SK-N-SH treated with all-trans-retinoic acid at 6 μM for 48 hours (cell line): ENCODE data around the gene SMOC2.

Source experiments
- ATAC-seq: fragments of 200-7000 bp; cut with Tn5 transposase; 3 replicates; pipeline ENCODE4 v1.9.1; 2020; ENCODE audit warnings: mild to moderate bottlenecking, moderate library complexity
- ARNTL ChIP-seq: fragments of 450-650 bp; formaldehyde crosslinking; IDR thresholded peaks from 2 replicates; pipeline ENCODE4 v1.5.0; 2020; ENCODE audit warnings: low read depth, mild to moderate bottlenecking, moderate library complexity, borderline replicate concordance
- BACH2 ChIP-seq: fragments of 250-450 bp; sonication (Bioruptor Pico); IDR thresholded peaks from 2 replicates; pipeline ENCODE4 v1.9.0; 2021; ENCODE audit warnings: mild to moderate bottlenecking, borderline replicate concordance
- CSDC2 ChIP-seq: fragments of 250-450 bp; sonication (Bioruptor Pico); IDR thresholded peaks from 2 replicates; pipeline ENCODE4 v1.5.0; 2020; ENCODE audit warnings: mild to moderate bottlenecking, moderate library complexity
- ESRRG ChIP-seq: fragments of 250-450 bp; sonication (Bioruptor Pico); IDR thresholded peaks from 2 replicates; pipeline ENCODE4 v1.6.1; 2021; ENCODE audit warnings: mild to moderate bottlenecking
- GLIS3 ChIP-seq: fragments of 250-450 bp; sonication (Bioruptor Pico); IDR thresholded peaks from 2 replicates; pipeline ENCODE4 v1.5.0; 2020; ENCODE audit warnings: mild to moderate bottlenecking, moderate library complexity
- ISL1 ChIP-seq: fragments of 250-450 bp; sonication (Bioruptor Pico); IDR thresholded peaks from 2 replicates; pipeline ENCODE4 v2.1.2; 2022; ENCODE audit warnings: mild to moderate bottlenecking, moderate library complexity
- OSR1 ChIP-seq: fragments of 250-450 bp; sonication (Bioruptor Pico); IDR thresholded peaks from 2 replicates; pipeline ENCODE4 v1.8.0; 2022; ENCODE audit warnings: moderate library complexity, mild to moderate bottlenecking, inconsistent platforms
- POU6F1 ChIP-seq: fragments of 250-450 bp; sonication (Bioruptor Pico); IDR thresholded peaks from 2 replicates; pipeline ENCODE4 v1.8.0; 2021; ENCODE audit warnings: low read depth, mild to moderate bottlenecking, moderate library complexity, borderline replicate concordance
- PPARA ChIP-seq: fragments of 250-450 bp; sonication (Bioruptor Pico); IDR thresholded peaks from 2 replicates; pipeline ENCODE4 v1.5.0; 2020; ENCODE audit warnings: mild to moderate bottlenecking, borderline replicate concordance
- RARB ChIP-seq: fragments of 250-450 bp; sonication (Bioruptor Pico); IDR thresholded peaks from 2 replicates; pipeline ENCODE4 v1.8.0; 2021; ENCODE audit warnings: mild to moderate bottlenecking, moderate library complexity
- SNAI2 ChIP-seq: fragments of 250-450 bp; sonication (Bioruptor Pico); IDR thresholded peaks from 2 replicates; pipeline ENCODE4 v1.5.0; 2020; ENCODE audit warnings: mild to moderate bottlenecking, moderate library complexity
- TCF4 ChIP-seq: fragments of 250-450 bp; sonication (Bioruptor Pico); IDR thresholded peaks from 2 replicates; pipeline ENCODE4 v1.8.0; 2021; ENCODE audit warnings: mild to moderate bottlenecking, moderate library complexity, borderline replicate concordance
- TOX ChIP-seq: fragments of 250-450 bp; sonication (Bioruptor Pico); IDR thresholded peaks from 2 replicates; pipeline ENCODE4 v1.8.0; 2021; ENCODE audit warnings: mild to moderate bottlenecking, moderate library complexity, borderline replicate concordance
- ZC3H10 ChIP-seq: fragments of 250-450 bp; sonication (Bioruptor Pico); IDR thresholded peaks from 2 replicates; pipeline ENCODE4 v1.5.1; 2021; ENCODE audit warnings: mild to moderate bottlenecking, moderate library complexity
- ZFP3 ChIP-seq: fragments of 250-450 bp; sonication (Bioruptor Pico); IDR thresholded peaks from 2 replicates; pipeline ENCODE4 v1.5.0; 2020; ENCODE audit warnings: mild to moderate bottlenecking, moderate library complexity
- ZFP30 ChIP-seq: fragments of 450-650 bp; formaldehyde crosslinking; IDR thresholded peaks from 2 replicates; pipeline ENCODE4 v1.5.0; 2022; ENCODE audit warnings: mild to moderate bottlenecking, moderate library complexity
- ZNF565 ChIP-seq: fragments of 450-650 bp; formaldehyde crosslinking; conservative IDR thresholded peaks from 2 replicates; pipeline ENCODE4 v1.5.0; 2020; ENCODE audit warnings: low read depth, mild to moderate bottlenecking, moderate library complexity
- ZNF70 ChIP-seq: fragments of 450-650 bp; formaldehyde crosslinking; IDR thresholded peaks from 2 replicates; pipeline ENCODE4 v1.5.0; 2020; ENCODE audit warnings: mild to moderate bottlenecking, moderate library complexity
- ZNF8 ChIP-seq: fragments of 450-650 bp; formaldehyde crosslinking; IDR thresholded peaks from 2 replicates; pipeline ENCODE4 v1.5.0; 2020; ENCODE audit warnings: mild to moderate bottlenecking, moderate library complexity
- TF ChIP-seq, protein P1 (sequence below): fragments of 250-450 bp; sonication (Bioruptor Pico); IDR thresholded peaks from 2 replicates; pipeline ENCODE4 v1.5.1; 2021; ENCODE audit warnings: mild to moderate bottlenecking, moderate library complexity
- TF ChIP-seq, protein P2 (sequence below): fragments of 250-450 bp; sonication (Bioruptor Pico); IDR thresholded peaks from 2 replicates; pipeline ENCODE4 v1.5.1; 2020; ENCODE audit warnings: low read depth, mild to moderate bottlenecking, moderate library complexity
- TF ChIP-seq, protein P3 (sequence below): fragments of 250-450 bp; sonication (Bioruptor Pico); IDR thresholded peaks from 2 replicates; pipeline ENCODE4 v1.8.0; 2020; ENCODE audit warnings: mild to moderate bottlenecking, moderate library complexity, borderline replicate concordance

Gene SMOC2

DNA sequence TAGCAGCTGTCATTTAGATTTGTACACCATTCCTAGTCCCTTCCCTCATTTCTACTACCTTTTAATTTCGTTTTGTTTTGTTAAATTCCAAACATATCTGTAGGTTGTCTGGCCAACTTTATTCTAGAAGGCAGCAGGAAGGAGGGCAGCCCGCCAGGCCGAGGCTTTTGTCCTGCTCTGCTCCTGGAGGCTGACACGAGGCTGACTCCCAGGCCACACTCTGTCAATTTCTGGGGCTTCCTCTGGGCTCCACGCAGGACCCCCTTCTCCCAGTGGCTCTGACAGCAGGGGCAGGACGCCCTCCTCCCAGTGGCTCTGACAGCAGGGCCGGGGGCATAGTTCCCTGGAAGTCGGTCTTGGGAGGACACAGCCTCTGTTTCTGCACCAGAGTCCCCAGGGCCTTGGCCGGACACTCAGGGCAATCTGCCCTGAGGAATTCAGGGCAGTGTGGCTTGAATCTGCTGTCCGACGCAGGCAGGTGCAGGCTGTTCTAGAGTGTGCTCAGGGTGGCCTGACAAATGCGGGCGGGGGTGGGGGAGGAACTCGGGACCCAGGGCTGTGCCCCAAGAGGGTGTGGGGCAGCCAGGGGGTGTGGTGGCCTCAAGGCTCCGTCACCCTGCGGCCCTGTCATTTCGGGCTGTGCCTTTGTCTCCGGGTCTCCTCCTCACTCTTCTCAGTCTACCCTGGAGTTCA, 11.8 kb downstream of the SMOC2 start (continued):
- no peak for TF ChIP-seq GLIS3 (CRISPR knock-in tag)
- no peak for TF ChIP-seq ZFP3 (CRISPR knock-in tag)
- no peak for TF ChIP-seq ZNF8
- TF ChIP-seq ZC3H10 (CRISPR knock-in tag): no peak

DNA sequence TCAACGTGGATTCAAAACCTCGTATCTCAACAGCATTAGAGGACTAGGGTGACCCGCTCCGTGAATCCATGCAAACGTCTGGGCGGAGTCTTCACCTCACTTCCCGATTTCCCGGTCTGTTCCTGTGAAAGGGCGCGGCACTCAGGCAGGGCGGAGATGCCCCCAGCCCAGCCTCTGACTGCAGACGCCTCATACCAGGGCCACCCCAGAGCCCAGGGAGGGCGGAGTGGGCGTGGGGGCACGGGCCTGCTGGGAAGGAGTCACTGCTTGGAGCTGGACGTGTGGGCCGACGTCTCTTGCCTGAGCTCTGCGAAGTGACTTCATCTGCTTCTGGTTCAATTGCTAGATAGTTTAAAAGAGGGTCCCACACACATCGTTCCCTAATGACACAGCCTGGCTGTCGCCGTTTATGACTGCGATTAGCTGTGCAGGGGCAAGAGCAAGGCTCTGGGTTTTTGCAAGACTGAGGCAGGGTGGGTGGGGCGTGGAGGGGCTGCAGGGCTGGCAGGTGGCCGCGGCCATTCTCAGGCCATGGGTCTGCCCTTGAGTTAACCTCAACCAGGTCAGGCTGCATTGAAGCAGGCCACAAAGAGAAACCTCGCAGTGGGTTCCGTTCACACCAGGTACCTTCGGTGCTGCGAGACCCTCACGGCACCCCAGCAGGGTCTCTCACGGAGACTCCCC, 15.0 kb downstream of the SMOC2 start:
- ATAC-seq: no peak
- TF ChIP-seq ZFP30: no peak
- no peak for TF ChIP-seq CSDC2 (CRISPR knock-in tag)
- no peak for TF ChIP-seq ARNTL
- TF ChIP-seq TCF4 (CRISPR knock-in tag): no peak
- TF ChIP-seq ESRRG (CRISPR knock-in tag): no peak
- TF ChIP-seq RARB: no peak
- TF ChIP-seq BACH2 (CRISPR knock-in tag): no peak
- TF ChIP-seq TOX: no peak
- TF ChIP-seq ZNF8: no peak
- TF ChIP-seq GLIS3 (CRISPR knock-in tag): no peak
- TF ChIP-seq, protein P1, sequence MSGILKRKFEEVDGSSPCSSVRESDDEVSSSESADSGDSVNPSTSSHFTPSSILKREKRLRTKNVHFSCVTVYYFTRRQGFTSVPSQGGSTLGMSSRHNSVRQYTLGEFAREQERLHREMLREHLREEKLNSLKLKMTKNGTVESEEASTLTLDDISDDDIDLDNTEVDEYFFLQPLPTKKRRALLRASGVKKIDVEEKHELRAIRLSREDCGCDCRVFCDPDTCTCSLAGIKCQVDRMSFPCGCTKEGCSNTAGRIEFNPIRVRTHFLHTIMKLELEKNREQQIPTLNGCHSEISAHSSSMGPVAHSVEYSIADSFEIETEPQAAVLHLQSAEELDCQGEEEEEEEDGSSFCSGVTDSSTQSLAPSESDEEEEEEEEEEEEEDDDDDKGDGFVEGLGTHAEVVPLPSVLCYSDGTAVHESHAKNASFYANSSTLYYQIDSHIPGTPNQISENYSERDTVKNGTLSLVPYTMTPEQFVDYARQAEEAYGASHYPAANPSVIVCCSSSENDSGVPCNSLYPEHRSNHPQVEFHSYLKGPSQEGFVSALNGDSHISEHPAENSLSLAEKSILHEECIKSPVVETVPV (CRISPR knock-in tag): no peak
- TF ChIP-seq ZNF565: no peak
- no peak for TF ChIP-seq POU6F1 (CRISPR knock-in tag)
- no peak for TF ChIP-seq SNAI2
- TF ChIP-seq ISL1 (CRISPR knock-in tag): no peak
- TF ChIP-seq, protein P2, sequence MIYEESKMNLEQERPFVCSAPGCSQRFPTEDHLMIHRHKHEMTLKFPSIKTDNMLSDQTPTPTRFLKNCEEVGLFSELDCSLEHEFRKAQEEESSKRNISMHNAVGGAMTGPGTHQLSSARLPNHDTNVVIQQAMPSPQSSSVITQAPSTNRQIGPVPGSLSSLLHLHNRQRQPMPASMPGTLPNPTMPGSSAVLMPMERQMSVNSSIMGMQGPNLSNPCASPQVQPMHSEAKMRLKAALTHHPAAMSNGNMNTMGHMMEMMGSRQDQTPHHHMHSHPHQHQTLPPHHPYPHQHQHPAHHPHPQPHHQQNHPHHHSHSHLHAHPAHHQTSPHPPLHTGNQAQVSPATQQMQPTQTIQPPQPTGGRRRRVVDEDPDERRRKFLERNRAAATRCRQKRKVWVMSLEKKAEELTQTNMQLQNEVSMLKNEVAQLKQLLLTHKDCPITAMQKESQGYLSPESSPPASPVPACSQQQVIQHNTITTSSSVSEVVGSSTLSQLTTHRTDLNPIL (CRISPR knock-in tag): no peak
- TF ChIP-seq OSR1 (CRISPR knock-in tag): no peak
- TF ChIP-seq ZNF70 (CRISPR knock-in tag): no peak
- no peak for TF ChIP-seq PPARA (CRISPR knock-in tag)
- TF ChIP-seq, all 23 proteins: peak for 0

DNA sequence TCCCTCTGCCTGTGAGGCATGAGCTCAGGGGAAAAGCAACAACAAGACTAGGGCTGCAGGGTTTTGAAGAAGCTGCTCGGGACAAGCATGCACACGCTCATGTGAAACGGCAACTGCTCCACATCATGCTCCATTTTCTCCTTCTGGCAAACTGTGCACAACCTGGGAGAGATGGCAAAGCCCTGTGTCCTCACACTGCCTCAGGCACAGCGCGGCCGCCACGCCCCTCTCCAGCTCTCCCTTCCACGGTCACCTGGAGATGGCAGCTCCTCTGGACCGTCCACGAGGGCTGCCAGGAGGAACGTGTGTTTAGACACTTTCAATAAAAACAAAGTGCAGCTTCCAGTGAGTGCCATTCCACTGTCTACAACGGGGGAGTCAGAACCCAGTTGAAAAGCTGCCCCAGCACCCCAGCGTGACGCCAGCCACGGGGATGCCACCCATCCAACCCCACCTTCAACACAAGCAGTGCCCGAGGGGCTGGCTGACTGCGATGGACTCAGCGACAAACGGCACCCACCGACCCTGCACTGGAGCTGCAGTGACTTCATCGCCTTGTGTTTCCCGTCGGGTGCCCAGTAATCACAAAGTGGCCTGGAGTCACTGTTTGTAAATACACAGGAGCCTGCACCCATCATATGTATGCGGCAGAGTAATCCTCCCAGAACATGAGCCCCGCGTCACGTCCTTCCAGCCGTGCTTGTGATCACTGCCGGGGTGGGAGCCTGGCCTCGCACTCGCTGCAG, 16.1 kb downstream of the SMOC2 start:
- TF ChIP-seq GLIS3 (CRISPR knock-in tag) (no peak), SNAI2 (no peak), ZNF70 (CRISPR knock-in tag) (no peak)
- TF ChIP-seq, protein P1 (CRISPR knock-in tag): no peak
- ATAC-seq: no peak

GRCh38 chr6:168457653-168457934, 16.6 kb downstream of the SMOC2 start:
- TF ChIP-seq GLIS3 (CRISPR knock-in tag) (no peak), OSR1 (CRISPR knock-in tag) (no peak), ZFP3 (CRISPR knock-in tag) (no peak), TOX (no peak), ZNF70 (CRISPR knock-in tag) (no peak), SNAI2 (no peak), PPARA (CRISPR knock-in tag) (no peak), ZNF565 (no peak)
- TF ChIP-seq, protein P2 (CRISPR knock-in tag): no peak
- TF ChIP-seq, protein P3, sequence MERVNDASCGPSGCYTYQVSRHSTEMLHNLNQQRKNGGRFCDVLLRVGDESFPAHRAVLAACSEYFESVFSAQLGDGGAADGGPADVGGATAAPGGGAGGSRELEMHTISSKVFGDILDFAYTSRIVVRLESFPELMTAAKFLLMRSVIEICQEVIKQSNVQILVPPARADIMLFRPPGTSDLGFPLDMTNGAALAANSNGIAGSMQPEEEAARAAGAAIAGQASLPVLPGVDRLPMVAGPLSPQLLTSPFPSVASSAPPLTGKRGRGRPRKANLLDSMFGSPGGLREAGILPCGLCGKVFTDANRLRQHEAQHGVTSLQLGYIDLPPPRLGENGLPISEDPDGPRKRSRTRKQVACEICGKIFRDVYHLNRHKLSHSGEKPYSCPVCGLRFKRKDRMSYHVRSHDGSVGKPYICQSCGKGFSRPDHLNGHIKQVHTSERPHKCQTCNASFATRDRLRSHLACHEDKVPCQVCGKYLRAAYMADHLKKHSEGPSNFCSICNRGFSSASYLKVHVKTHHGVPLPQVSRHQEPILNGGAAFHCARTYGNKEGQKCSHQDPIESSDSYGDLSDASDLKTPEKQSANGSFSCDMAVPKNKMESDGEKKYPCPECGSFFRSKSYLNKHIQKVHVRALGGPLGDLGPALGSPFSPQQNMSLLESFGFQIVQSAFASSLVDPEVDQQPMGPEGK (CRISPR knock-in tag): no peak

More at GRCh38 chr6:168457653-168457934, 16.6 kb downstream of the SMOC2 start:
- ATAC-seq: no peak
